ENCODE data around the gene HOXB8. TPM values are rescaled to one million over a fixed set of nuclear protein-coding genes. Genes with fewer than 3 reads are reported as not detected.

Gene HOXB8
- total RNA-seq, 1 experiment from 2014 or later = not detected

DNA sequence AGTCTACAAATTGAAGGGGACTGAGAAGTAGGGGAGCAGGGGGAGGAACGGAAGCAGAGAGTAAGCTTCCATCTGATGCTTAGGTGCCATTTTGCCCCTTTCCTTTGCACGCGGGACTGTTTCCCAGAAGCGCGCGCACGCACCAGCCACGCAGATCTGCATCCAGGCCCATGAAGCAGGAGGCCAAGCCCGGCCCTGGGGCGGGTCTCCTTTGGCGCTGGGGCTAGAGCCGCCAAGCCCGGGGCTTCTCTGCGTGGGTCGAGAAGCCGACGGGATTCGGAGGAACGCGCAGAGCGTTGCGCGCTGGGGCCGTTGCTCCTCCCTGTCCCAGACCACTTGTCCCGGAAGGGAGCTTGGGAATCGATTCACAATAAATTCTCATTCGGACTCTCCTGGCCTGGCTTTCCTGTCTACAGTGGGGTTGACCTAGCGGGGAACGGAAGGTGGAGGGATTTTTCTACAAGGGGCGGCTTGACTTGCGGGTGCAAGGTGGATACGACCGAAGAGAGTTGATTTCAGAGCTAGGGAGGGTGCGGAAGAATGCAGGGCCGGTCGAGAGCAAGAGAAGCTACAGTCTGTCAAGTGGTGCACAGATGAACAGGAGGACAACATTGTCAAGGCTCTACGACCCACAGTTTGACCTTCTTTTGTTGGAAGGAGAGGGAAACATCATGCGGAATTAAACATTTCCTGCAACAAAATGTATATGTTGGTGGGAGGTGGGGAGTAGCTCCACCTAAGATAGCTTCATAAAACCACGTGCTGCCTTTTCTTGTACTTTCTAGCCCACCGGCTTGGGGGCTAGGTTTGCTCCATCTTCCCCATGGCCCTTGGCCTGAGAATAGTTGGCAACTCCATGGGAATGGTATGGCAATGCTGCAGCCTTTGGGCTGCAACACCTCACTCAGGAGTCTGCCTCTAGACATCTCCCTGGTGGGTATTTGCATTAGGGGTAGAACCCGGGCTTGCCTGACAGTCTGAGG, 6.6 kb upstream of the HOXB8 start:
- no peak overlapping the region for H3K27ac ChIP-seq (ENCODE audit: low read length)
- H3K36me3 ChIP-seq (ENCODE audit: low read depth, low read length) = no peaks in the 10 kb centered on the region
- no TSS peak for BruUV-seq (replicated peaks)
- ChIA-PET POLR2A (ENCODE audit: unreplicated experiment) (no interaction called here), CTCF (no interaction called here)
- intact Hi-C loops (cut with micrococcal nuclease) = no loop called here
- H3K27me3 ChIP-seq (ENCODE audit: low read length) = peaks cover 47% of the 10 kb centered on the region
- no peak overlapping the region for H3K4me2 ChIP-seq (ENCODE audit: low read length)
- TF ChIP-seq EZH2 (IDR thresholded peaks at IDR 0.05; ENCODE audit: low read length, unreplicated experiment) = no peak
- TF ChIP-seq, protein P1, sequence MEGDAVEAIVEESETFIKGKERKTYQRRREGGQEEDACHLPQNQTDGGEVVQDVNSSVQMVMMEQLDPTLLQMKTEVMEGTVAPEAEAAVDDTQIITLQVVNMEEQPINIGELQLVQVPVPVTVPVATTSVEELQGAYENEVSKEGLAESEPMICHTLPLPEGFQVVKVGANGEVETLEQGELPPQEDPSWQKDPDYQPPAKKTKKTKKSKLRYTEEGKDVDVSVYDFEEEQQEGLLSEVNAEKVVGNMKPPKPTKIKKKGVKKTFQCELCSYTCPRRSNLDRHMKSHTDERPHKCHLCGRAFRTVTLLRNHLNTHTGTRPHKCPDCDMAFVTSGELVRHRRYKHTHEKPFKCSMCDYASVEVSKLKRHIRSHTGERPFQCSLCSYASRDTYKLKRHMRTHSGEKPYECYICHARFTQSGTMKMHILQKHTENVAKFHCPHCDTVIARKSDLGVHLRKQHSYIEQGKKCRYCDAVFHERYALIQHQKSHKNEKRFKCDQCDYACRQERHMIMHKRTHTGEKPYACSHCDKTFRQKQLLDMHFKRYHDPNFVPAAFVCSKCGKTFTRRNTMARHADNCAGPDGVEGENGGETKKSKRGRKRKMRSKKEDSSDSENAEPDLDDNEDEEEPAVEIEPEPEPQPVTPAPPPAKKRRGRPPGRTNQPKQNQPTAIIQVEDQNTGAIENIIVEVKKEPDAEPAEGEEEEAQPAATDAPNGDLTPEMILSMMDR (conservative IDR thresholded peaks at IDR 0.05; ENCODE audit: low read depth, low read length) = no peak
- H3K79me2 ChIP-seq (ENCODE audit: low read length) = no peaks in the 10 kb centered on the region
- no peak overlapping the region for H2AFZ ChIP-seq (ENCODE audit: low read length)
- H4K20me1 ChIP-seq (ENCODE audit: low read length) = no peaks in the 10 kb centered on the region
- H3K4me1 ChIP-seq (ENCODE audit: insufficient read depth, low read length) = peaks cover 30% of the 10 kb centered on the region
- no peak overlapping the region for H3K9ac ChIP-seq (ENCODE audit: low read length)
- no peaks in the 10 kb centered on the region for H3F3A ChIP-seq (ENCODE audit: low read length, unreplicated experiment)
- DNase-seq (no peak), ATAC-seq (no peak)
- H3K9me3 ChIP-seq (ENCODE audit: low read length) = no peaks in the 10 kb centered on the region
- H3K4me3 ChIP-seq (ENCODE audit: low read length) = no peak overlapping the region
- no peaks in the 10 kb centered on the region for H3K9me2 ChIP-seq (replicated peaks; ENCODE audit: low read length)

DNA sequence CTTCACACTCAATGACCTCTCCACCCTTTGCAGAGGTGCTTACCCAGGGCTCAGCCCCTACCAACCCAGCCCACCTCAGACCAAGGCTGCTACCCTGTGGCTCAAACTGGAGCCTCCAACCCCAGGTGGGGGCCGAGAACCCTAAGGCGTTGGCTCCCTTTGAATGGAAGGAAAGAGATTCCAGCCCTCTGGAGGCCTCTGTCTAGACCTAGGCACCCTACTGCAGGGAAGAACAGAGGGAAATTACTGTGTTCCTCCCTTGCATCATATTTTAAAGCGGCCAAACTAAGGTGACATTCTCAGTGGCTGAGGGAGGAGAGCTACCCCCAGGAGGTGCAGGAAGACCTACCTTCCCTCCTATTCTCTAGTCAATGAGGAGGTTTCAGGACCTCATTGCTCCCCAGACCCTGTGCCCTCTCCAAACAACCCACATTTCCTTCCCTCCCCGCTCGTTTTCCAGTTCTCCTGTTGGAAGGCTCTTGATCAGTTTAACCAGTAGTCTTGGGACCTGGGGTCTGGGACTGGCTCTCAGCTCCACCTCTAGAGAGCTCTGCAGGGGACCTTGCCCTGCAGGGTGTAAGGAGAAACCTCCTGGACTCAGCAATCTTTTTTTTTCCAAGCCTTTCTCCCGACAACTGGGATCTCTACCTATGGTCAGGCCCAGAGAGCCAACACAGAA, 5.5 kb upstream of the HOXB8 start:
- no peak overlapping the region for H3K4me3 ChIP-seq (ENCODE audit: low read length)
- BruUV-seq (replicated peaks) = no TSS peak

More for the DNA sequence above, 5.5 kb upstream of the HOXB8 start:
- TF ChIP-seq, protein P1 (conservative IDR thresholded peaks at IDR 0.05; ENCODE audit: low read depth, low read length) = no peak
- no peak for TF ChIP-seq EZH2phosphoT487 (IDR thresholded peaks at IDR 0.05; ENCODE audit: borderline replicate concordance, low read length)
- no peak for TF ChIP-seq EZH2 (IDR thresholded peaks at IDR 0.05; ENCODE audit: low read length, unreplicated experiment)
- ChIA-PET POLR2A (ENCODE audit: unreplicated experiment) (no interaction called here), CTCF (interaction anchor here (0.5 kb wide), 1 partner anchor 108 kb away, joined by 6 read pairs; the partner anchor contains the start of gene HOXB13)
- Histone ChIP-seq H2AFZ (ENCODE audit: low read length) (no peak overlapping the region), H3K9ac (ENCODE audit: low read length) (no peak overlapping the region), H3K4me1 (ENCODE audit: insufficient read depth, low read length) (peaks cover 32% of the 10 kb centered on the region), H3K9me3 (ENCODE audit: low read length) (no peaks in the 10 kb centered on the region), H3K36me3 (ENCODE audit: low read depth, low read length) (no peaks in the 10 kb centered on the region), H3K27me3 (ENCODE audit: low read length) (peaks cover 54% of the 10 kb centered on the region), H3K4me2 (ENCODE audit: low read length) (no peak overlapping the region), H4K20me1 (ENCODE audit: low read length) (no peaks in the 10 kb centered on the region), H3F3A (ENCODE audit: low read length, unreplicated experiment) (no peaks in the 10 kb centered on the region), H3K27ac (ENCODE audit: low read length) (no peak overlapping the region), H3K9me2 (replicated peaks; ENCODE audit: low read length) (no peaks in the 10 kb centered on the region), H3K79me2 (ENCODE audit: low read length) (no peaks in the 10 kb centered on the region)
- DNase-seq (no peak), ATAC-seq (no peak)
- intact Hi-C loops (cut with micrococcal nuclease) = no loop called here

Measured in PC-3 (cell line).